Choroid plexus epithelial cell (primary cell): ENCODE measurements around the gene STIM2.
"Not testable (repeated sequence)": the region's sequence is repeated elsewhere in the genome, so short reads cannot be mapped to it uniquely, and the experiment has no call there.

Source experiments
- DNase-seq: peaks from one replicate; pipeline ENCODE4 v3.0.0-alpha.2; 2010; ENCODE audit warnings: low read depth
- H3K4me3 ChIP-seq: 2 replicates; pipeline ENCODE4 v1.5.1; 2011; ENCODE audit warnings: low read depth, mild to moderate bottlenecking, control low read depth, low read length, moderate library complexity
- TF ChIP-seq, protein P1 (sequence below): conservative IDR thresholded peaks from 2 replicates; pipeline ENCODE4 v1.5.1; 2011; ENCODE audit warnings: low read depth, mild to moderate bottlenecking, control low read depth, inconsistent platforms, low read length, moderate library complexity

The STIM2 gene

DNA sequence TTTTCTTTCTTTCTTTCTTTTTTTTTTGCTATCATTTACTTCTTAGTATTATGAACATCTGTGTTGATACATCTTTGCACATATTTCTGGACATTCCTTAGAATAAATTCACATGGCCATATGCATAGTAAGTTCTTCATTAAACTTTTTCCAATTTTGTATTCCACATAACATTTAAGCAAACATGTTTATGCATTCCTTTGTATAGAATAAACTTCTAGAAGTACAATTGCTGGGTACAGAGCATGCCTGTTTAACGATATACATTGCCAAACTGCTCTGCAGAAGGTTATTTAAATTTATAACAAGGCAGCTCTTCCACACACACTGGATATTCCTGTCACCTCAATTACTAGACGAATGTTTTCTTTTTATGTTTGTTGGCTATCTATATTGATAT, 36.0 kb upstream of the STIM2 start:
- no peak overlapping the region for H3K4me3 ChIP-seq
- no peak for DNase-seq
- TF ChIP-seq, protein P1, sequence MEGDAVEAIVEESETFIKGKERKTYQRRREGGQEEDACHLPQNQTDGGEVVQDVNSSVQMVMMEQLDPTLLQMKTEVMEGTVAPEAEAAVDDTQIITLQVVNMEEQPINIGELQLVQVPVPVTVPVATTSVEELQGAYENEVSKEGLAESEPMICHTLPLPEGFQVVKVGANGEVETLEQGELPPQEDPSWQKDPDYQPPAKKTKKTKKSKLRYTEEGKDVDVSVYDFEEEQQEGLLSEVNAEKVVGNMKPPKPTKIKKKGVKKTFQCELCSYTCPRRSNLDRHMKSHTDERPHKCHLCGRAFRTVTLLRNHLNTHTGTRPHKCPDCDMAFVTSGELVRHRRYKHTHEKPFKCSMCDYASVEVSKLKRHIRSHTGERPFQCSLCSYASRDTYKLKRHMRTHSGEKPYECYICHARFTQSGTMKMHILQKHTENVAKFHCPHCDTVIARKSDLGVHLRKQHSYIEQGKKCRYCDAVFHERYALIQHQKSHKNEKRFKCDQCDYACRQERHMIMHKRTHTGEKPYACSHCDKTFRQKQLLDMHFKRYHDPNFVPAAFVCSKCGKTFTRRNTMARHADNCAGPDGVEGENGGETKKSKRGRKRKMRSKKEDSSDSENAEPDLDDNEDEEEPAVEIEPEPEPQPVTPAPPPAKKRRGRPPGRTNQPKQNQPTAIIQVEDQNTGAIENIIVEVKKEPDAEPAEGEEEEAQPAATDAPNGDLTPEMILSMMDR, result no peak

DNA sequence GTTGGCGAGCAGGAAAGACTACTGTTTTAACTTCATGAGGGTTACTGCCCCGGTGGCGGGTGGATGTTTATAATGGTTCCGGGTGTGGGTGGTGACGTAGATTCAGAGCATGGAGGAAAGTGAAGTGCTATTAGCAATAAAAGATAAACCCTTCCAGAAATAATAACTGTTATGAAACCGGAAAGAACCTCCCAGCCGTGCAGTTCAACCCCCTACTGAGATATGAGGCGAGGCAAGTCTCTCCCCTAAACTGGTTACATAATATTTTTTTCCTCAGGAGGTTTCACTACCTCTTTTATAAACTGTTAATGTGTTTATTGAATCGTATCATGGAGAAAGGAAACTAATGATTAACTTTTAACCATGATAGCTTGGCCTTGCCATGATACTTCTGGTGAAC, 33.9 kb upstream of the STIM2 start:
- peak; percentile 81 for DNase-seq
- no peak overlapping the region for H3K4me3 ChIP-seq
- TF ChIP-seq, protein P1, result no peak

DNA sequence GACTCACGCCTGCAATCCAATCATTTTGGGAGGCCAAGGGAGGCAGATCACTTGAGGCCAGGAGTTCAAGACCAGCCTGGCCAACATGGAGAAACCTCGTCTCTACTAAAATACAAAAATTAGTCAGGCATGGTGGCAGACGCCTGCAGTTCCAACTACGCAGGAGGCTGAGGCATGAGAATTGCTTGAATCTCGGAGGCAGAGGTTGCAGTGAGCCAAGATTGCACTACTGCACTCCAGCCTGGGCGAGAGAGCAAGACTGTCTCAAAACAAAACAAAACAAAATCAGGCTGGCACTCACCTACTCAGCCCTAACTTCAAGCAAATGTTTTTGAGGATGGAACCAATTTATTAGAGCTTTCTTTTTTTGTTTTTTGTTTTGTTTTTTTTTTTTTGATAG, 33.3 kb upstream of the STIM2 start:
- H3K4me3 ChIP-seq, DNase-seq: not testable (repeated sequence)

DNA sequence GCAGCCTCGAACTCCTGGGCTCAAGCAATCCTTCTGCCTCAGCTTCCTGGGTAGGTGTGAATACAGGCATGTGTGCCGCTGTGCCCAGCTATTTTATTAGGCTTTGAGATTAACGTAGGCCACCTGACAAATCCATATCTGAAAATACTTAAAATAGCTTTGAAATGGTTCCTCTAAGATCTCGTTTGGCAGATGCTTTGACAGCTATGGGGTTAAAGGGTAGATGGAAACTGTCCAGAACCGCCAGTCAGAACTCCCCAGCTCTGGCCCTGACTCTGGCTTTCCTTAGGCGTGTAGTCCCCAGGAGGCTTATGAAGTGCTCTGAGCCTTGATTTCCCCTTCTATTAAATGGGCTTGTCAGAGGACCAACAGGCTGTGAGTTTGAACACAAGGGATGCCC, 32.8 kb upstream of the STIM2 start:
- TF ChIP-seq, protein P1, result no peak
- no peak overlapping the region for H3K4me3 ChIP-seq
- no peak for DNase-seq

DNA sequence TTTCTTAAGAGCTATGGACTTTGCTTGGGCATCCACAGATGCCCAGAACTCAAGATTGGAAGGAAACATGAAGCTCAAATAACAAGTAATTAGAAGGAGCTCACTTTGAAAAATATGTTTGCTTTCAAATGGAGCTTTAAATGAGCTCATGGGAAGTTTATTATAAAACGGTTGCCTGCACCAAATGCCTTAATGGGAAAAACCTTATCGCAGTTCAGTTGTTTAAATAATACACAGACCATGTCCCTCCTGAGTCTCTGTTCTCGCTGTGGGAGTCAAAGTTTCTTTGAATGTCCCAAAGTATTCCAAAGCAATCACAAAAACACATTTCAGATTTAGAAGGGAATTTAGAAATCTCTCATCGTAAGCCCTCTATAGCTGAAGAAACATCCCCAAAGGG, 31.6 kb upstream of the STIM2 start:
- H3K4me3 ChIP-seq, result no peak overlapping the region
- TF ChIP-seq, protein P1, result no peak
- DNase-seq, result no peak

DNA sequence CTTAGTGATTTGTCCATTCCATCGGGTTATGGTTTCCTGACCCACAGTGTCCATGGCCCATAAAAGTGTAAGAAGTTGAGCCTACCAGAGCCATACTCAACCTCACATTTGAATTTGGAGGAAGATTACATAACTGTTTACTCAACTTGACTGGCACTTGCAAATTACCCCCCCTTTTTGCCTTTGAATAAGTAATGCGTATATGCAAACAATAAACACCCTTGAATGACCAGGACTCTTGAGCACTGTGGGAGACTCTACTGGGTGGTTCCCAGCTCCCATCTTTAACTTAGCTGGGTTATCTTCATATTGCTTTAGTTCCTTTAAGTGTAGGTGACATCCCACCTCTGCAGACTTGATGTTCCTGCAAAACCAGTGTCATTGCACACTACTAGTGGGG, 30.6 kb upstream of the STIM2 start:
- no peak overlapping the region for H3K4me3 ChIP-seq
- no peak for DNase-seq
- TF ChIP-seq, protein P1, result no peak

DNA sequence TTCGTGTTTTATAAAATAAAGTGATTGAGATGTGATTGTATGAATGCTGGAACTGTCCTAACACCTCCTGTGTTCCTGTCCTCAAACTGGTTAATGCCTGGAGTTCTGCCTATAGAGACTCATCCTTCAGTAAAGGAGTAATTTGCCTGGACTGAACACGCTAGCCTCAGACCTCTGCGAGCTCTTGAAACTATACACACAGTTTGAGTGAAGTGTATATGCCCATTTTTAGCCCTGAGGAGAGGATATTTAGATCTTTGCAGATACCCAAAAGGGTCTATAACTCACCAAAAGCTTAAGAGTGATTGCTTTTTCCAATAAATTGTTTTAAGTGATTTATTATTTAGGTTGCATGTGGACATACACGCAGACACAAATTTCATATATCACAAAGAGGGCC, 29.9 kb upstream of the STIM2 start:
- H3K4me3 ChIP-seq, result no peak overlapping the region
- TF ChIP-seq, protein P1, result no peak
- no peak for DNase-seq

DNA sequence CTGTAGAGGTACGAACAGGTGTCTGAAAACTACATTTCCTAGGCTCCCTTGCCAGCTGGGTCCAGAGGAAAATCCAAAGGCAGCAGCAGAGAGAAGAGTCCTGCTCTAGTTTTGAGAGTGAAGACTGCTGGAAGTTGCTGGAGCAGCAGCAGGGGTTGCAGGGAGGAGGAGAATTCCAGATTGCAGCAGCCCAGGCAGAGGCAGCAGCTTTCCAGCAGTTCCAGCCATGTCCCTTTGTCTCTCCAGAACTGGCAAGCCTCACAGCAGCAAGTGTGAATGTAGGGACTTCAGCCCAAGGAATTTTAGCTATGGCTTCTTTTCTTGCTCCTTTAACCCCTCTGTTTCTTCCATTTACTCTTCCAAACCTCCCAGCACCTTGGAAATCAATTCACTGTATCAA, 24.1 kb upstream of the STIM2 start:
- TF ChIP-seq, protein P1, result no peak
- no peak overlapping the region for H3K4me3 ChIP-seq
- DNase-seq, result no peak
